ENCODE results near the gene PCP2.

Gene PCP2

GRCh38 chr19:7638802-7639465, 5.4 kb upstream of the PCP2 start:
- DNase-seq (ENCODE audit: low spot score): no peak

DNA sequence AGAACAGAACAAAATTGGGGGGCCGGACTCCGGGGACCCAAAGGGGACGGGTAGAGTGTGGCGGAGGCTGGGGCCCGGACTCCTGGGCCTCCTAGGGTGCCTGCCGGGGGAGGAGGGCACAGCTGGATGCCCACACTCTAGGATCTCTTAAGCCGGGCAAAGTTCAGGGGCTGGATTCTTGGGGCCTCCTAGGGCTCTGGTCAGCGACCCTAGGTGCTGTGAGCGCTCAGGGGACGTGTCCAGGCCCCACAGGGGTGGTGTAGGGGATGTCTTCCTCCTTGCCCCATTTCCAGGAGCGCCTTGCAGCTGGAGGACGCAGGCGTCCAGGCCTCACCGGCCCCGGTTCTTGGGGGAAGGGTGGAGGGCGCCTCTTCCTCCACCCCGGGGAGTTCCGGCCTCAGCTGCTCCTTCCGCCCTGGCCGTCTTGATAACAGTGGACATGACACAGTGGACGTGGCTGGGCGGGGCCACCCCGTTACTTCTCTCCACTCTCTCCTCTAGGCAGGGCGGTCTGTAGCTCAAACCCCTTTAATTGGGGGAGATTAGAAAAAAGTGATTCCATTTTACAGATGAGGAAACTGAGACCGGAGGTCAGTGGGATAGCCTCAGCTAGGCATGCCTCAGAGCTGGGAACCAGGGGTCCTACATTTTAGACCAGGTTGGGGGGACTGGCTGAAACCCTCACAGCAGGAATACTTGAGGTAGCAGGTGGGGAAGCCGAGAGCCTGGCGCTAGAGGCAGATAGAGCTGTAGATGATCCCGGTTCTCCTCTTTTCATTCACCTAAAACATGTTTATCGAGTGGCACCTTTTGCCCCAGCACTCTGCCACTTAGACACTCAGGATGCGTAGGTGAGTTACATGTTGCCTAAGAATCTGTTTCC, 4.1 kb upstream of the PCP2 start:
- DNase-seq (ENCODE audit: low spot score): no peak

GRCh38 chr19:7636691-7637373, 3.3 kb upstream of the PCP2 start, which contains the start of gene STXBP2:
STXBP2 (plus strand) TSS chr19:7637110; CDS start chr19:7637150, 40 bp downstream.
- no peak for DNase-seq (ENCODE audit: low spot score)

DNA sequence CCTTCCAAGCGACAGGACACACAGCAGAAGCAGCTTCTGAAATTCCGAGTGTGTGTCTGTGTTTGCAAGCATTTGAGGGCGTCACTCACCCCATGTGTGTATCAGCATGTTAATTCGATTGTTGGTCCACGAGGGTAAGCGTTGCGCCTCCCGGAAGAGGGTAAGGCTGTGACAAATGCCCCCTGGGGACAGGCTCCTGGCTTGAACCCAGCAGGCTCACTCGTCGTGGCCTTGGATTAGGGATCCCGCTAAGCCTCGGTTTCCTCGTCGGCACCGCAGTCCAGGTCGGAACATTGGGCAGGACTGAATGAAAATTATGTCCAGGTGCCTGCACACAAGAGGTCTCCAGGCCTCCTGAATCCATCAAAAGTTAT, 2.8 kb upstream of the PCP2 start:
- no peak for DNase-seq (ENCODE audit: low spot score)

DNA sequence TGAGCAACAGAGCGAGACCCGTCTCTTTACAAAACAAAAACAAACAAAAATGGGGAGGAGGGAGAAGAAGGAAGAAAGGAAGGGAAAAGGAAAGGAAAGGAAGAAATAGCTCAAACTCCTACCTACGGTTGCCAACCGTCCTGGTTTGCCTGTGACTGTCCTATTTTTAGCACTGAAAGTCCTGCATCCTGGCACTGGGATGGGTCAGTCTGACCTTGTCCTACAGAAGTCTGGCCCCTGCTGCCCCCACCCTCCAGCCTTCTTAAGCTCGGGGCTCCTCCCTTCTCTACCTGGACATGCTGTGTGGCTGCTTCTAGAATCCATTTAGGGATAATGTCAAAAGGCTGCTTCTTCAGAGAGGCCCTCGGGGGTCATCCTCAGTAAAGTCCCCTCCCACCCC, 2.2 kb upstream of the PCP2 start:
- no peak for DNase-seq (ENCODE audit: low spot score)

- no peak for DNase-seq (ENCODE audit: low spot score)
Observed at GRCh38 chr19:7632340-7633203, 947 bp downstream of the PCP2 start.

DNA sequence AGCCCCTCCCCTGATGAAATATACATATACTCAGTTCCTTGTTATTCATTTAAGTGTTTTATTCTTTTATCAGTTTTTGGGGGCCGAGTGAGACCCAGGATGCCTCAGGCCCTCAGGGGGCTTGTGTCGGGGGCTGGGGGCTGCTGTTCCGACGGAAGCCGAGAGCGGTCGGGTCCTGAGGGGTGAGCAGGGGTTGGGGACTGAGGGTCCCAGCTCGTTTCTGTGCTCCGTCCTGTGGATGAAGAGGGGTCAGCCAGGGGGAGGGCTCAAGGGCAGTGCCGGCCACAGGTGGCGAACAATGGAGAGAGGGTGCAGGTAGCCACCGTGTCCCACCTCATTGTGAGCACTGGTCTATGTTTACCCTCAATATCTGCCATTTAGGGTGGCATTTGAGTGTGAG, 1.9 kb downstream of the PCP2 start:
- no peak for DNase-seq (ENCODE audit: low spot score)

- DNase-seq (ENCODE audit: low spot score): peak; percentile 99
Observed at GRCh38 chr19:7629347-7630054, 4.0 kb downstream of the PCP2 start, which contains the start of the genes PET100 and XAB2. PET100 (plus strand) TSS chr19:7629793; CDS start chr19:7629834, 41 bp downstream. XAB2 (minus strand) TSS chr19:7629545; CDS start chr19:7629527, 18 bp downstream.

DNA sequence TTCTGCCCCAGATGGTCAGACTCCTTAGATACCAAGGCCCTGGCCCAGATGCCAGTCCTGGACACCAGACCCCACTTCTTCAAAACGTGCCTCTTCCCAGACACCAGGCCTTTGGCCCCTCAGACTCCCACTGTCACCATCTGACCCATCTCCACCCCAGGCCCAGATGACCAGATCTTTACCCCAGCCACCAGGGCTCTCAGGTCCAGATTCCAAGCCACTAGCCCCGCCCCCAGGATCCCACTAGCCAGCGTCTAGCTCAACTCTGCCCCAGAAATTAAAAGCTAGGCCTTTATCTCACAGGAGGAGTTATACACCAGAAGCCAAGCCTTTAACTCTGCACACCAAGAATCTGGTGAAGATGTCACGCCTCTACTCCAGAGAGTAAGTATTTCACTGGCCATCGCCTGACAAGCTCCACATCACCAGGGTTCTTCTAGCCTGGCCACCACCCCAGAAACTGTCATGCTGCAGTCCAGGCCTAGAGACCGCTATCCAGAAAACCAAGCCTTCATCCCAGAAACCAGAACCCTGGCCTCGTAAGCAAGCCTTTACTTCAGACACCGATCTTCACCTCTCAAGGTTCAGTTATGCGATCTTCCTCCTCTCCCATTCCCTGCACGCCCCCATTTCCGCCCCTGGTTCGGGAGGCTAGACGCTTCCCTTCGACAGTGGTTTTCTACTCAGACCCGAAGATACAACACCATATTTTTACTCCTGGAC, 4.8 kb downstream of the PCP2 start:
- no peak for DNase-seq (ENCODE audit: low spot score)

DNA sequence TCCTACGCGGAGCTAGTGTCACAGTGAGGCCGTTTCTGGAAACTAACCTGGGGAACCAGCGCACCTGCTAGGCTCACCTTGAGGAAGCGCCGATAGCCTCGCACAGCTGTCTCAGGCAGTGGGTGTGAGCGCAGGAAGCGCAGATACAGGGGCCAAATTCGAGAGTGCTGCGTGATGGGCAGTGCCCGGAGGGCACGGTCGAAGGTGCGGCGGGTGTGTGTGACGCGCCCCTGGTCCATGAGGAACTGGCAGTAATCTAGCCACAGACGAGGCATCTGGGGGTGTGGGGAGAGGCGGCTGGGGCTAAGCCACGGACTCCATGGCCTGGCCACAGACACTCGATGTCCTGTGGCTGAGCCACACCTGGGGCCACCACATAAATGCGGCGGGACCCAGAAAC, 6.4 kb downstream of the PCP2 start:
- no peak for DNase-seq (ENCODE audit: low spot score)

DNA sequence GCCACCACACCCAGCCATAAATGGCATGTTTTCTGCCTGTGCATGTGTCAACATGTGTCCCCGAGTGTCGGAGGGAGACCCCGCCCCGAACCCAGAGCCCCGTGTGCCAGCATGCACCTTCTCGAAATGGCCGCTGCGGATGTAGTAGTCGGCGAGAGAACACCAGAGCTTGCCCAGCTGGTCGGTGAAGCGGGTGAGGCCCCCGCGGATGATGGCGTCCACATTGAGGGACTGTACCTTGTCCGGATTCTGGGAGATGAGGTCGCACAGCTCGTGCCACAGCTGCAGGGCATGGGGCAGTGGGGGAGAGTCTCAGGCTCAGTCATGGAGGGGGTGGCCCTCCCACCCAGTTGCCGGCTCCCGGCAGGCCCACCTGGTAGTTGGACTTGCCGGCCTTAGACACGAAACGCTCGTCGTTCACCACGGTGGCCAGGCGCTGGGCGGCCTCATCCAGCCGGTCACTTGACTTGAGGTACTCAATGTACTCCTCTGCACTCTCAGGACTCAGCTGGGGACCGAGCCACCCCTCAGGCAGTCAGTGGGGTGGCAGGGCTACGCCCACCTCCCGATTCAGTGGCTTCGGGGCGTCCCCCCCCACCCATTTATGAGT, 7.7 kb downstream of the PCP2 start:
- DNase-seq (ENCODE audit: low spot score): no peak

DNA sequence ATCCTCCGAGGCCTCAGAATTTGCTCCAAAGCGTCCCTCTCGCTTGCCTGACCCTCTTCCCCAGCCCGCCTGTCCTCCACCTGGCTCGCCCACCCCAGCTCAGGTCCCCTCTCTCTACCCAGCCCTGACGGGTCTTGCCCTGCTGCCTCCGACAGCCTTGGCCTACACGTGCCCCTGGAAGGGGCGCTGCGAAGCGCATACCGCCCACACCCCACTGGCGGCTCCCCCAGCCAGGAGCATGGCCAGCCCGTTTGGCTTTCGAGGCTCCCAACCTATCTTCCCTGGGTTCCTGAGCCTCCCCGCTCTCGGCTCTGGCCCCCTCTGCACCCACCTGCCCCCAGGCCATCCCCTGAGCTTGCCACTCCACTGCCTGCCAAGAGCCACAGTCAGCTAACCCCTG, 8.7 kb downstream of the PCP2 start:
- DNase-seq (ENCODE audit: low spot score): no peak

DNA sequence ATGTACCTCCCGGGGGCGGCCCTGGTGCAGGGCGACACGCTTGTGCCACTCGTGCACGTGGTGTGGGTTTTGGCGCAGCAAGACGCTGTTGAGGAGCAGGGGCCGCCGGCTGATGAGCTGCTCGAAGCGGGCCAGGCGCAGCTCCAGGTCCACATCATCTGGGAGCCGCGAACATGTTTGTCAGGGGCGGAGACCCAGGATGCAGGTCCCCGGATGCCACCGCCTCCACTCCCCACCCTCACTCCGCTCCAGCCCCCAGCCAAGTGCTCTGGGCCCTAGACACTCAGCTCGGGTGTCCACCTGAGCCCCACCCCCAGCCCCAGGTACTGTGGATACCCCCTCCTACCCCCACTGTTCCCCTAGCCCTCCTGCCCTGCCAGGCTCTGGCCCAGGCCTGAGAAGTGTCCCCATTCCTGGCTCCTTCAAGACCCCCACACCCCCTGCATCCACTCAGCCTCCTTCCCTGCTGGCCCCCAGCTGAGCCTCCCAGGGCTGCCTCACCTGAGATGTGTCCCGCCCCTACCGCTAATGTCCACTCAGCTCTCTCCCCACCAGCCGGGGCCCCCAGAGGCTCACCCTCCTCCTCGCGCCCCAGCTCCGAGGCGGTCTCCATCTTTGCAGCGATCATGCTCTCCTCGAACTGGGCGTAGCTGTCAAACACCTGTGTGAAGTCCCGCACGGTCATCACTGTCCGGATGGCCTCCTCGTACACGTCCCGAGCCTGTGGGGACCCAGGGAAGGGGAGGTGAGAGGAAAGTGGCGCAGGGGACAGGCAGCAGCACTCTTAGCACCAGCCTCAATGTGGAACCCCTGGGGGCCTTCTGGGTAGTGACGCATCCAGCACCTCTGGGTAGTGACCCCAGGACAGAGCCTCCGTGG, 9.6 kb downstream of the PCP2 start:
- DNase-seq (ENCODE audit: low spot score): no peak

GRCh38 chr19:7622933-7623685, 10.4 kb downstream of the PCP2 start:
- DNase-seq (ENCODE audit: low spot score): no peak

- DNase-seq (ENCODE audit: low spot score): no peak
Observed at GRCh38 chr19:7620442-7621412, 12.8 kb downstream of the PCP2 start.

- no peak for DNase-seq (ENCODE audit: low spot score)
Observed at GRCh38 chr19:7619671-7620441, 13.7 kb downstream of the PCP2 start.

Measured in globus pallidus (tissue), 1 donor.